Activated T-helper 17 cell treated with anti-CD3 and anti-CD28 coated beads, Interleukin-2, amount 50 U/mL, for 72 hours (primary cell): ENCODE measurements around the gene WWOX. TPM values are rescaled to one million over a fixed set of nuclear protein-coding genes. Genes with fewer than 3 reads are reported as not detected.
"Not testable (repeated sequence)": the region's sequence is repeated elsewhere in the genome, so short reads cannot be mapped to it uniquely, and the experiment has no call there.

Source experiments
- ATAC-seq: fragments of 150-1000 bp; cut with Tn5 transposase; replicated peaks from 2 replicates; pipeline ENCODE4 v1.10.0; 2021; ENCODE audit warnings: mild to moderate bottlenecking, moderate library complexity
- H3K27ac Mint-ChIP-seq: one replicate; pipeline ENCODE4 v1.8.0; 2022; ENCODE audit warnings: mixed read lengths
- H3K27me3 Mint-ChIP-seq: one replicate; pipeline ENCODE4 v1.8.0; 2022; ENCODE audit warnings: mixed read lengths
- H3K36me3 Mint-ChIP-seq: one replicate; pipeline ENCODE4 v1.8.0; 2022; ENCODE audit warnings: low read depth, mild to moderate bottlenecking, mixed read lengths
- H3K4me1 Mint-ChIP-seq: one replicate; pipeline ENCODE4 v1.8.0; 2022; ENCODE audit warnings: mixed read lengths
- H3K4me3 Mint-ChIP-seq: one replicate; pipeline ENCODE4 v1.8.0; 2022; ENCODE audit warnings: mild to moderate bottlenecking, mixed read lengths
- H3K9me3 Mint-ChIP-seq: one replicate; pipeline ENCODE4 v1.8.0; 2022; ENCODE audit warnings: mixed read lengths
- total RNA-seq, 2 donors: library from RNA; stranded (reverse); gene quantifications; one replicate each; pipeline ENCODE4 v1.2.3, GENCODE V29; 2022

The WWOX gene
- total RNA-seq, 2 donors from 2014 or later = 9.4 to 16.5 TPM

GRCh38 chr16:78510496-78510895 is 411.0 kb downstream of the WWOX start:
- Mint-ChIP-seq H3K27ac (no peak overlapping the region), H3K9me3 (no peaks in the 10 kb centered on the region), H3K4me3 (no peak overlapping the region), H3K36me3 (no peaks in the 10 kb centered on the region), H3K27me3 (no peaks in the 10 kb centered on the region), H3K4me1 (no peaks in the 10 kb centered on the region)
- no peak for ATAC-seq

GRCh38 chr16:78513838-78514237 is 414.4 kb downstream of the WWOX start:
- Mint-ChIP-seq H3K27ac (no peak overlapping the region), H3K27me3 (no peaks in the 10 kb centered on the region), H3K36me3 (no peaks in the 10 kb centered on the region), H3K4me3 (no peak overlapping the region), H3K4me1 (no peaks in the 10 kb centered on the region), H3K9me3 (no peaks in the 10 kb centered on the region)
- ATAC-seq = no peak

- H3K4me3 Mint-ChIP-seq, H3K27ac Mint-ChIP-seq, H3K27me3 Mint-ChIP-seq, H3K4me1 Mint-ChIP-seq, H3K9me3 Mint-ChIP-seq, H3K36me3 Mint-ChIP-seq, ATAC-seq: not testable (repeated sequence)
Measured at GRCh38 chr16:78514888-78515287, 415.4 kb downstream of the WWOX start.

DNA sequence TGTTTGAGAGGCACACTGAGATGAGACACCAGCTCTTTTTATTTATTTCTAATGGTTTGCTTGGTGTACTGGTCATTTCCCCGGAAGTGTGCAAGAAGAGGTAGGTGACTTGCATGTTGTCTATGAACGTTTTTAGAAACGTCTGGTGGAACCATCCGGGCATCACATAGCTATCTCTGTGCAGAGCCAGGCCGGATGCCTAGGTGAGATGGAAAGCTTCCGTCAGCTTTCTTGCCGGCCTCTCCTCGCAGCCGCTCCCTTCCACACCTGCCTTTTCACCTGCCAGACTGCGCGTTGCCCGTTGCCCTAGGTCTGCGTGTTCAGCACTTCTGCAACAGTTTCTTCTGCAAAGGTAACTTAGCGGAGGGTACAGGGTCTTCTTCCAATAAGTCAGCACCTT is 416.0 kb downstream of the WWOX start:
- H3K27ac Mint-ChIP-seq = no peak overlapping the region
- no peak overlapping the region for H3K4me3 Mint-ChIP-seq
- no peak for ATAC-seq
- H3K4me1 Mint-ChIP-seq = no peaks in the 10 kb centered on the region
- H3K9me3 Mint-ChIP-seq = no peaks in the 10 kb centered on the region
- no peaks in the 10 kb centered on the region for H3K27me3 Mint-ChIP-seq
- H3K36me3 Mint-ChIP-seq = no peaks in the 10 kb centered on the region

DNA sequence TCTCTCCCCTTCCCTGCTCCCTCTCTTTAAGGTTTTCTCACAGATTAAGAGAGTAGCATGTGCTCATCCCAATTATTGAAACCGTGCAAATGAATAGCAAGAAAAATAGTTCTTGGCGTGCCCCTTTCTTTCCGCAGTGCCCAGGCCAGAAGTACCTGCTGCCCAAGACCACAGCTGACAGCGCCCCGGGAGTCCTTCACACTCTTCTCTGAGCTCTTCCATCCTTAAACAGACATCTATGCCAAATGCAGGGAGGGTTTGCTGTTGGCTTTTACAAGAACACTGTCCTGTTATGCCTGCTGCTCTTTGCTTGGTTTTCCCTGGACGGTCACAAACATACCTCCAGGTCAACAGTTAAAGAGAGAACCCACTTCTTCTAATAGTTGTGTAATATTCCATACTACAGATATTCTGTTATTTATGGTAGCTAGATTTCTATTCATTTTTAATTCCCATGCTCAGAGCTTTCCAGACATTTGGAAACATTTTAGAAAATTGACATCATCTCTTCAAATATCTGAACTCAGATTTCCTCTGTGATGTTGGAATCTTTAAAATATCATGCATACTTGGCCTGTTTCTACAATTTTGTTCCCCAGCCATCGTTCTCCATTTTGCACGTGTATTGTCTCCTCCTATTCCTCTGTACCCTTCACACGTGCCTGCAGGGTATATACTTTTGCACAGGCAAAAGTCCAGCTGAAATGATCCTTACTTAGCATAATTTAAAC is 416.7 kb downstream of the WWOX start:
- Mint-ChIP-seq H3K27ac (no peak overlapping the region), H3K9me3 (no peaks in the 10 kb centered on the region), H3K4me3 (no peak overlapping the region), H3K27me3 (no peaks in the 10 kb centered on the region), H3K36me3 (no peaks in the 10 kb centered on the region), H3K4me1 (no peaks in the 10 kb centered on the region)
- no peak for ATAC-seq

DNA sequence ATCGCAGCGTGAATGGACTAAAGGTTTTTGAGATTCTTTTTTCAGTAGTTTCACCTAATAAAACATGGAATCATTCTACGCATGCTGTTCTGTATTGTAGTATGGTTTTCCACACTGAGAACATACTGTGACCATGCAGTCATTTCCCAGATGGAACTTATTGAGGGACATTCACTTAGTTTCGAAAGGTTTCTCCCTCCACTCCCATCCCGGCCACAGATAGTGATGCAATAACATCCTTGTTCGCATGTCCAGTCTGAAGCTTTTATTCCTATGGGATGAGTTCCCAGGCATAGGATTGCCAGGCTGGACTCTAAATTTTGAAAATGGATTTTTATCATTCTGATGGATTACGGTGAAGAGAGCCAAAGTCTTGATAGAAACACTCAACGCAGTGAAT is 420.4 kb downstream of the WWOX start:
- Mint-ChIP-seq H3K36me3 (no peaks in the 10 kb centered on the region), H3K27me3 (no peaks in the 10 kb centered on the region), H3K9me3 (no peaks in the 10 kb centered on the region), H3K27ac (no peak overlapping the region), H3K4me1 (no peaks in the 10 kb centered on the region), H3K4me3 (no peak overlapping the region)
- ATAC-seq = no peak

DNA sequence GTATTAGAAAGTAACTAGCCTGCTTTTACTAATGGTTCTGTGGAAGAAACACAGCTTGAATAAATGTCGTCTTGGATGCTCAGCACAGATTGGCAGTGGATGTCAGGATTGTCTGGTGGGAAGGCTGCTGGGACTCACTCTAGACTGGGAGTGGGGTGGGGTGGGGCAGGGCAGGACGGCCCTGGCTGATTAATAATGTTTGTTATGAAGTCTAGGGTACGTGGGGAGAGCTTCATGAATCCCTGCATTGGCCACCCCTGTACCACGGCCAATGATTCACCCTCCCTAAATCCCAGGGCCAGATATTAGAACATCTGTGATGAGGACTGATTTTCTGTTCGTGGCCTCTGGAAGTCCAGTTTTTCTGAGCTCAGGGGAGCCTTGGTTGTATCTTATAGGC is 421.0 kb downstream of the WWOX start:
- no peak overlapping the region for H3K4me3 Mint-ChIP-seq
- ATAC-seq = no peak
- H3K27me3 Mint-ChIP-seq = no peaks in the 10 kb centered on the region
- no peak overlapping the region for H3K27ac Mint-ChIP-seq
- no peaks in the 10 kb centered on the region for H3K4me1 Mint-ChIP-seq
- H3K9me3 Mint-ChIP-seq = no peaks in the 10 kb centered on the region
- no peaks in the 10 kb centered on the region for H3K36me3 Mint-ChIP-seq

DNA sequence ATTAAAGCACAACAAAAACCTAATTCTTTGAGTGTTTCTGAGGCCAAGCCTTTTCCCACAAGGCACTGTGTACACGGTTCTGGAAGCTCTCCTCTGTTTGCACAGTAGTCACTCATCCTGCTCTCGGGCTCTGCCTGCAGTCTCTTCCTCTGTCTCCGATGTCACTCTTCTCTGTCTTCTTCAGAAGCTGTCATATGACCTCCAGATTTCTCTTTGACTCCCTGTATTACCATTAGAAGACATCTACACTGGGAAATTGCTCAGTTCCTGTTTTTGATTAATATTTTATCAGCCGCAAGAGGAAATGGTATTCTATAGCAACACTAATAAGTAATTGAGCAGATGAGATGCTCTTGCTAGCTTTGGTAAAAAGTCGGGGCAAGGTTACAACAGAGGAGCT is 422.9 kb downstream of the WWOX start:
- no peak for ATAC-seq
- Mint-ChIP-seq H3K27me3 (no peaks in the 10 kb centered on the region), H3K36me3 (no peaks in the 10 kb centered on the region), H3K27ac (no peak overlapping the region), H3K4me3 (no peak overlapping the region), H3K9me3 (no peaks in the 10 kb centered on the region), H3K4me1 (no peaks in the 10 kb centered on the region)

DNA sequence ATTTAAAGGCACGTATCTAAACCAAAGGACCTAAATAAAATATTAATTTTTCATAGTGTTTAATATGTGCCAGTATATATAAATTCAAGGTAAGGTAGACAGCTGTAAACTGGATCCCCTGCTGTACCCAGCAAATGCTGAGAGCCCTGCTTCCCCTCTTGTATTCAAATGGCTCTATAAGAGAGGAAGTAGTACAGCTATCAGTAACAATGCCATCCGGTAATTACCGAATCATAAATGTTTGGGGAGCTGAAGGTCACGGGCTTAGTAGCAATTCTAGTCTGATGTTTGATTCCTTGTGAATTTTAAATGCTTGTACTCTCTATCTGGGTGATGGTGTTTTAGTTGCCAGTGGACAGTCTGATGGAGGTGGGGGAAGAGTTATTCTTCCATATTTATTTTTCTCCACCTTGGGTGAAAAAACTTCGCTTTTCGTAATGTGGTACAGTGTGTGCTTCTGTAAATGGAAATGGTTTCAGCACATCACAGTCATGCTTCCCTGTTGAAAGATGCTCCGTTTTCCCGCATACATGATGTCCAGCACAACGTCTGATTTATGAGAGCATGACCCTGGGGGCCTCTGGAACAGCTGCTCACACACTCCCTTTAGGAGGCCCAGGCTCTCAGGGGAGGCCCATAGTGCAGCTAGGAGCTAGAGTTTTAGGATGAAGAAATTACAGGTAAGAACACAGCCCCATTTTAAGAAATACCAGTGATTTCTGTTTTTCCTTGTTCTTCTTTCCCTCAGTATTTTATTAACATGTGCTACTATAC is 423.9 kb downstream of the WWOX start:
- no peaks in the 10 kb centered on the region for H3K36me3 Mint-ChIP-seq
- no peaks in the 10 kb centered on the region for H3K4me1 Mint-ChIP-seq
- H3K9me3 Mint-ChIP-seq = no peaks in the 10 kb centered on the region
- ATAC-seq = no peak
- H3K27ac Mint-ChIP-seq = no peak overlapping the region
- H3K27me3 Mint-ChIP-seq = no peaks in the 10 kb centered on the region
- H3K4me3 Mint-ChIP-seq = no peak overlapping the region

GRCh38 chr16:78524066-78524595 is 424.7 kb downstream of the WWOX start:
- H3K27ac Mint-ChIP-seq = no peak overlapping the region

DNA sequence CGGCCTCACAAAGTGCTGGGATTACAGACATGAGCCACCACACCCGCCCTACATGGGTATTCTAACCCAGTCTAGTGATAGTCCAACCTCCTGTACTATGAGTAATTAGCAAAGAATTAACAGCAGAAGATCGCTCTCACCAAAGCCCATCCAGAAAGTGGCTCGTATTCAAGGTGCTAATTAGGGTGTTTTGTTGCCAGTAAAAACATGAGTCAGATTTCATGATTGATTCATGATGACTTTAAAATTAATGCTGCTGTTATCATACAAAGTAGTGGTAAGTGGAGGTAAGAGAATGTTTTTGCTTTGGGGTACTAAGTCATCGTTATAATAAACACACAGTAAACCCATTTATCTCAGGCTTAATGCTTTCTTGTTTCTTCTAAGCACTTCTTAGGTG is 428.8 kb downstream of the WWOX start:
- H3K27ac Mint-ChIP-seq = no peak overlapping the region
- H3K9me3 Mint-ChIP-seq = no peaks in the 10 kb centered on the region
- no peaks in the 10 kb centered on the region for H3K36me3 Mint-ChIP-seq
- H3K4me3 Mint-ChIP-seq = no peak overlapping the region
- no peaks in the 10 kb centered on the region for H3K4me1 Mint-ChIP-seq
- H3K27me3 Mint-ChIP-seq = no peaks in the 10 kb centered on the region
- ATAC-seq = no peak

More at GRCh38 chr16:78524066-78524595, 424.7 kb downstream of the WWOX start:
- H3K36me3 Mint-ChIP-seq = no peaks in the 10 kb centered on the region
- no peaks in the 10 kb centered on the region for H3K4me1 Mint-ChIP-seq
- no peak overlapping the region for H3K4me3 Mint-ChIP-seq
- H3K27me3 Mint-ChIP-seq = no peaks in the 10 kb centered on the region
- ATAC-seq = no peak
- H3K9me3 Mint-ChIP-seq = no peaks in the 10 kb centered on the region

GRCh38 chr16:78529881-78530280 is 430.4 kb downstream of the WWOX start:
- Mint-ChIP-seq H3K9me3 (no peaks in the 10 kb centered on the region), H3K4me3 (no peak overlapping the region), H3K27ac (no peak overlapping the region), H3K27me3 (no peaks in the 10 kb centered on the region), H3K36me3 (no peaks in the 10 kb centered on the region), H3K4me1 (no peaks in the 10 kb centered on the region)
- ATAC-seq = no peak

- no peaks in the 10 kb centered on the region for H3K36me3 Mint-ChIP-seq
- H3K4me1 Mint-ChIP-seq = no peaks in the 10 kb centered on the region
- H3K27me3 Mint-ChIP-seq = no peaks in the 10 kb centered on the region
- no peaks in the 10 kb centered on the region for H3K9me3 Mint-ChIP-seq
- ATAC-seq = no peak
- H3K27ac Mint-ChIP-seq = no peak overlapping the region
- H3K4me3 Mint-ChIP-seq = no peak overlapping the region
Measured at GRCh38 chr16:78530283-78530682, 430.8 kb downstream of the WWOX start.

- Mint-ChIP-seq H3K27me3 (no peaks in the 10 kb centered on the region), H3K9me3 (no peaks in the 10 kb centered on the region), H3K27ac (no peak overlapping the region), H3K4me3 (no peak overlapping the region), H3K36me3 (no peaks in the 10 kb centered on the region), H3K4me1 (no peaks in the 10 kb centered on the region)
- no peak for ATAC-seq
Measured at GRCh38 chr16:78535098-78535497, 435.6 kb downstream of the WWOX start.

DNA sequence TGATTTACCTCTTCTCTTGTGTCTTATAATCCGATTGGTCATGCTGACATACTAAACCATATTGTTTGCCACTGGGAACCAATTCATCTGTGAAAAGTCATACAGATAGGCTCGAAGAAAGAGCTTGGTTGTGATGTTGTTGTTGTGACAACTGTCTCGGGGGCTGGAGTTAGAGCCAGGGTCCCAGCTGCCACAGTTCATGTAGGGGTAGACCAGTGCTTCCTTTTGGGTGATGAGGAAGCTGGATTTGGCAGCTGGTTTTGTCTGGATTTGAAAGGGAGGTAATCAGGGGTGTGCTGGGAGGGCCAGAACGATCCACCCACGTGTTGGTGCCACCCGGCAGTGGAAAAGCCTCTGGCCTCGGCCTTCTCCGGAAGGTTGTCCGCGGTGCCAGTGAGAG is 438.1 kb downstream of the WWOX start:
- Mint-ChIP-seq H3K4me3 (no peak overlapping the region), H3K9me3 (no peaks in the 10 kb centered on the region), H3K27me3 (no peaks in the 10 kb centered on the region), H3K36me3 (no peaks in the 10 kb centered on the region), H3K27ac (no peak overlapping the region), H3K4me1 (no peaks in the 10 kb centered on the region)
- ATAC-seq = no peak
